Activated CD4-positive, alpha-beta T cell treated with anti-CD3 and anti-CD28 coated beads for 24 hours (primary cell): Measurements from ENCODE around the gene PLCH2.

ENCODE experiments used
- DNase-seq, 2 donors: peaks; one replicate each; pipeline ENCODE4 v3.0.0-alpha.2; 2020; ENCODE audit warnings: low read depth in 2 of 2

PLCH2 gene

DNA sequence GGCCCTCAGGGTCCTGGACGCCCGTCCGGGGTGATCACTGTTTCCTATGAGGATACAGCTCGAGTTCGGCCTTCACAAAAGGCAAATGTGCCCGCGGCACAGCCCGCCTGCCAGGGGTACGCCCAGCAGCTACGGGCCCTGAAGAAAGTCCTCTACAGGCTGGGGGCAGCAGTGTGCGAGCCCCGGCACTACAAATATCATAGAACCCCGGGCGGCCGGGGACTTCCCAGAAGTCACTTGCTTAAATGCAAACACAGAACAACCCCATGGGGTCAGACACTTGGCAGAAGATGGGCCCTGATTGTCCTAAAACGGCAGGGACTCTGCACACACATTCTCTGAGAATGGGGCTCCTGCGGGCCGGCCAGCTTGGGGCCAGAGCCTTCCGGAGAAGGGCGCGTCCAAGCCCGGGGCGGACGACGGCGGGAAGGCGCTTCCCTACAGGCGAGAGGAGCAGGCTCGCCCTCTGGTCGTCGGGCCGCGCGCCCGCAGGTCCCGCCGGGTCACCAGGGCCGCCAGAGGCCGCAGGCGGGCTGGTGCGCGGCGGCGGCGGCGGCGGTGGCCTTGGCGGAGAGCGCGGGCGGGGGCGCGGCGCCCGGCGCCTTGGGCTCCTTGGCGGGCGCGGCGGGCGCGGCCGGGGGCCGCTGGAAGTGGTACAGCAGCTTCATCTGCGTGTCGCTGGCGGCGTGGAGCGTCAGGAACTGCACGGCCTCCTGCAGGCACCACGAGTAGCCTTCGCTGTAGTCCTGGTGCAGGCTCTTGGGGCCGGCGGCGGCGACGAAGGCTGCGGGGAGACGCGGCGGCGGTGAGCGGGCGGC, 53.1 kb downstream of the PLCH2 start:
- DNase-seq = no peak

DNA sequence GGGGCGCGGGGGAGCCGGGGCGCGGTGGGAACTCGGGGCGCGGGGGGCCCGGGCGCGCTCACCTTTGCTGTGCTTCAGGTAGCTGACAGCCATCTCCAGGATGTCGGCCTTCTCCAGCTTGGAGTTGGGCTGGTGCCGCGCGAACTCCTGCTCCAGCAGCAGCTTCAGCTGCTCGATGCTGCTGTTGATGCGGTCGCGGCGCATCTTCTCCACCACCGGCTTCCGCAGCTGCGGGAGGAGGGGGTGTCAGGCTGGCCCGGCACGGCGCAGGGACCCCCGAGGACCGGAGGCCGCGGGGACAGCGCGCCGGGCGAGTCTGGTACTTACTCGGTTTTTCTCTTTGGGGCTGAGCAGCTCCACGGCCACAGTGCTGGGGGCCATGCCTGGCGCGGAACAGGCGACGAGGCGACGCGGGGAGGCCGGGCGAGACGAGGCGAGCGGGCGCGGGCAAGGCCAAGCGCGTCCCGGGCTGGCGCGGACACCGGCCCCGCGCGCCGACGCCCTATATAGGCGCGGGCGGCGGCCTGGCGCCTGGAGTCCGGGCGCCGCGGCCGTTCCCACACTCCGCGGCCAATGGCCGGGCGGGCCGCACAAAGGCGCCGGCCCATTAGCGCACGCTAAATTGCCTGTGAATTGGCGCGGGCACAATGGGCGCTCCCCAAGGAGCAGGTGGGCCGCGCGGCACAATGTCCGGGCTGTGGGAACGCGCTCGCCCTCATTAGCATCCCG, 53.9 kb downstream of the PLCH2 start, which contains the start of gene HES5:
Gene HES5 (minus strand): TSS at position 480 of the 729 bp plus-strand sequence. CDS start 99 bp downstream, at position 381.
- no peak for DNase-seq

DNA sequence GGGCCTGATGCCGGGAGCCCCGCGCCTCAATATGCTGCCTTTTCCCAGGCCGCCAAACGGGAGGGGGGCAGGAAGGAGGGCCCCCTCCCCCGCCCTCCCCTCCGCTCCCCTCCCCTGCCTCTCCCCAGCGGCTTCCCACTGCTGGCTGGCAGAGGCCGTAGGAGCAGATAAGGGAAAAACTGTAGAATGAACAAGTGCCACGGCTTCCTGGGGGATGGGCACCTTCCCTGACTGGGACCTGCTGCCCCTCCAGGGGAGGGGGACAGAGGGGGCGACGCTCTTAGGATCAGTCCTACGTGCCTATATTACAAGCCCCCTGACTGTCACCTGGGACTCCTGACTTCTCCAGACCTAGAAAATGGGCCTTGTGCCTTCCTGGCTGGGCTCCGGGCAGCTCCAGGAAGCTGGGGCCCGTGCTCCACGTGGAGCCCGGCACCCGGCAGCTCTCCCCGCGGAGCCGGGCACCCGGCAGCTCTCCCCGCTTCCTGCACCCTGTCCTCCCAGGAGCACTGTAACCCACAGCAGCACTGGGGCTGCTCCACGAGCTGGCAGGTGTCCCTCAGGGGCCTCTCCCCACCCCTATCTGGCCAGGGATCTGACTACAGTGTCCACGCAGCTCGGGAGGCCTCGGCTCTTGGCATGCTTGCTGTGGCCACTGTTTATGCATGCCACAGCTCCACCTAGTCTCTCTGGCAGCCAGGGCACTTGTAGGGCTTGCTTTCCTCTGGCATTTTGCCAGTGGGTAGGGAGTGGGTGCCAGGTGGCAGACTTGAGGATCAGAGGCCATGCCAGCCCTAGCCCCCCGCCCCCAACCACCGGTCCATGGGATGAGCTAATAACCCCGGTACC, 54.6 kb downstream of the PLCH2 start:
- no peak for DNase-seq

DNA sequence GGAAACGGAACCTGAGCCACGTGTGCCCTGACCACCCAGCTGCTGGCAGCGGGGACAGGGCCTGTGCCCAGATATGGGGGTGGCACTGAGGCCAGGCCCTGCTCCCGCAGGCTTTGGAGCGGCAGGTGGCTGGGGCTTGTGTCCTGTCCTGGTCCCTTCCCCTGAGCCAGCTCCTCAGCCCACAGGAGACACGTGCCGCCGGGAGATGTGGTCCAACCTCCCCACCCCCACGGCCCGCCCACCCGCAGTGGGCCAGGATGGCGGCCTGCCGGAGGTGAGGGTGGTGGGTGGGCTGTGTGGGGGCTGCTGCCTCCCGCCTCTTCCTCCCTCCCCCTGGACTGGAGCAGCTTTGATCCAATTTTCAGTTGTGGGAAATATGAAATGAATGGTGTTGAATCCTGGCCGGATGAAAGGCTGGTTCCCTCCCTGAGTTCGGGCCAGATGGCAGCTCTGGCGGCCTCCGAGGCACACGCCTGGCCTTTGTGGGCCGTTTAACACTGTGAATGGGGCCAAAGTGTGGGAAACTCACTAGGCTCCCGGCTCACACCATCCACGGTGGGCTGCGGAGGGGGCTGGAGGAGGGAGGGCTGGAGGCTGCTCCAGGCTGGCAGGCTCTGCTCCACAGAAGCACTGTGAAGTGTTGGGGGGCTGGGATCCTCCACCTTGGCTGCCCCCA, 56.5 kb downstream of the PLCH2 start:
- no peak for DNase-seq

DNA sequence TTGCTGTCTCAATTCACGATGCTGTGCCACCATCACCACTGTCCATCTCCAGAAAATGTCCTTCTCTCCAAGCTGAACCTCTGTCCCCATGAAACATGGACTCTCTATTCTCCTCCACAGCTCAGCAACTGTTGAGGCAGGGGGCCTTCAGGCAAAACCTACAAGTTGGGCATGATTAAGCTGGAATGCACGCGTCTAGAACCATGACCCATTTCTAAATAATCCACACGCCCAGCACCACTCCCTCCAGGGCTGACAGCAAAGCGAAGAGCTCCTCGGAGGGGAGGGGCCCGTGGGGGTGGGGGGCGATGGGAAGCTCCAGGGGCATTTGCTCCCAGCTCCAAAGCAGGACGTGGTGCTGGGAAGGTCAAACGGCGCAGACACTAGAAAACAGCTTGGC, 57.3 kb downstream of the PLCH2 start:
- DNase-seq = no peak

DNA sequence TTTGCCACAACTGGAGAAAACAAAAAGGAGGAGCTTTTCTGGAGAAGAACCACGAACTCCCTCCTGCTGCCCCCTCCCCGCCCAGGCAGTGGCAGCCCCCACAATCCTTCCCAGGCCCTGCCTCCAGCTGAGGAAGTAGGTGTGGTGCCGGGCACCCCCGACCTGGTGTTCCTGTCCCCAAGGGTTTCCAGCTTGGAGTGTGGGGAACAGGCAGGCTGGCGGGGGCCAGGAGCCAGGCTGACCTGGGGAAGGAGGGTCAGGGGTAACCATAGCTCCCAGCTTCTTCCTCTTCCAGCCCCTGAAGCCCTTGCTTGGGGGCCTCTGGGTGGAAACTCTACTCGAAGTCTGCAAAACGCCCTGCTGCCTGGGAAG, 58.2 kb downstream of the PLCH2 start:
- no peak for DNase-seq

DNA sequence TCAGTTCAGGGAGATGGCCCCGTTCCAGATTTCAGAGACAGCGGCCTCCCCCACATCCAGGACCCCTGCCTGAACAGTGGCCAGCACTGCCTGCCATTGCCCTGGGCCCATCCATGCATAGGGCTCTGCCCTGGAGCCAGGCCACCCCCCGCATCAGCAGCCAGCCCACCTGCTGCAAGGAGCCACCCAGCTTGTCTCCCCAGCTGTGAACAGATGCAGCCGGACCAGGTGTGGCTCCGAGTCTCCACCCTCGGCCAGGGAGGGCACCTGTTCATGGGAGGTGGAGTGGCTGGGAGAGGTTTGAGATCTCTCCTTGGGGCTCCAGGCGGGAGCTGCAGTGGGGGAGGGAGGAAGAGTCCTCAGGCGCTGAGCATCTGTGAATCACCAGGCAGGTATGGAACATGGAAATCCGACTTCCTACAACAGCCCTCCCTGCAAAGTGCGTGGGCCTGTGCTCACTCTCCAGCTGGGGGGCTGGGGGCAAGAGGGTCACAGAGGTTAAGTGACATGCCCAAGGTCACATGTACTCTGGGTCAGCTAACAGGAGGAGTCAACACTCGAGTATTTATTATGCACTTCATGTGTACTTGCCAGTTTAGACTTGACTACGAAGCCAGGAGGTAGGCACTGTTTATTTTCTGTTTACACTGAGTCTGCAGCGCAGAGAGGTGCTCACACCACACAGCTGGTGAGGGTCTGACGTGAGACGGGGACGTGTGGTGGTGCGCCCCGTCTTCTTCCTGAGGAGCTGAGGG, 58.8 kb downstream of the PLCH2 start:
- no peak for DNase-seq

DNA sequence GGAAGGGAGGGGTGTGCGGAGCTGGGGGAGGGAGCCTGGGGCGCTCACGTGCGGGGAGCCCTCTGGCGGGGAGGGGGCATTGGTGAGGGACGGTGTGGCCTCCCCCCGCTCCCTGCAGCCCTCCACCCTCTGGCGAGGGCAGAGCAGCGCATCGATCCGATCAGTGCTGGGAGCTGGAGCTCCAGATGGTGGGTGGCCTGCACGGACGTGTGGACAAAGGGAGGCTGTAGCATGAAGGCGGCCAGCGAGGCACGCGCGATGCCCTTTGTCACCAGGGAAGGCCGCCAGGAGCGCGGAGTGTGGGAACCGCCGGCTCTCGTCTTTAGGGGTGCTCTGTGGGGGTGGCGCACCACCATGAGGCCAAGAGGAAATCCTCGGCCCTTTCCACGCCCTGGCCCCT, 59.4 kb downstream of the PLCH2 start:
- no peak for DNase-seq

DNA sequence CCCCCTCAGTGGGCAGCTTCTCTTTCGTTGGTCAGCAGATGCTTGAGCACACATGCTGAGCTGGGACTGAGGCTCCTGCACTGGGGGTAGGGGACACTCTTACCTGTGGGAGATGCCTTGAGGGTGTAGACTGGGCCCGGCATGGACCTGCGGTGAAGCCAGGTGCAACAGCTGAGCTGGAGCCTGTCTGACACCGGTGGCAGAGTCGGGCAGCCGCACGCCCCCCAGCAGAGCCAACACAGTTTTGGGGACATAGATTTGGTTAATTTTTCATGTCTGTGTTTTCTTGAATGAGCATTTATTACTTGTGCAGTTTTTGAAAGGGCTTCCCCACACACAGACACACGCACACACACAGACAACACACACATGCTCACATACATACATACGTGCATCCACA, 59.9 kb downstream of the PLCH2 start:
- no peak for DNase-seq

DNA sequence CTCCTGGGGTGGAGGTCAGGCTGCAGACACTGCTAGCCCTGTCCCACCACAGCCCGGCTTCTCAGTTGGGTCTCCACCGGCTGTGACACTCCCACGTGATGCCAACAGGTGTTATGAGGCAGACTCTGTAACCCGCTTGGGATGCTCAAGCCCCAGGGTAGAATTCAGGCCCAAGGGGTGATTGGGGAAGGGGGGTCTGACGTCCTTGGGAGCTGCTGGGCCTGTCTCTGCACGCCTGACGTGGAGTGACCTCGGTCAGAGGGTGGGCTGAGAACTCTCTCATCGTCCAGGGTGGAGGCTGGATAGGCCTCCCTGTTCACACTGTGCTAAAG, 61.7 kb downstream of the PLCH2 start:
- DNase-seq = no peak

DNA sequence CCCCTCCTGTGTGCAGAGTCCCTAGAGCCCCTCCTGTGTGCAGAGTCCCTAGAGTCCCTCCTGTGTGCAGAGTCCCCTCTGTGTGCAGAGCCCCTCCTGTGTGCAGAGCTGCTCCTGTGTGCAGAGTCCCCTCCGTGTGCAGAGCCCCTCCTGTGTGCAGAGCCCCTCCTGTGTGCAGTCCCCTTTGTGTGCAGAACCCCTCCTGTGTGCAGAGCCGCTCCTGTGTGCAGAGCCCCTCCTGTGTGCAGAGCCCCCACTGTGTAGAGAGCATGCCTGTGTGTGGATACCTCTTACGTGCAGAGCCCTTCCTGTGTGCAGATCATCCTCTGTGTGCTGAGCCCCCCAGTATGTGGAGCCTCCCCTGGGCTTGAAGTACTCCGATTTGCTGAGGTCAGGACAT, 62.3 kb downstream of the PLCH2 start:
- no peak for DNase-seq

DNA sequence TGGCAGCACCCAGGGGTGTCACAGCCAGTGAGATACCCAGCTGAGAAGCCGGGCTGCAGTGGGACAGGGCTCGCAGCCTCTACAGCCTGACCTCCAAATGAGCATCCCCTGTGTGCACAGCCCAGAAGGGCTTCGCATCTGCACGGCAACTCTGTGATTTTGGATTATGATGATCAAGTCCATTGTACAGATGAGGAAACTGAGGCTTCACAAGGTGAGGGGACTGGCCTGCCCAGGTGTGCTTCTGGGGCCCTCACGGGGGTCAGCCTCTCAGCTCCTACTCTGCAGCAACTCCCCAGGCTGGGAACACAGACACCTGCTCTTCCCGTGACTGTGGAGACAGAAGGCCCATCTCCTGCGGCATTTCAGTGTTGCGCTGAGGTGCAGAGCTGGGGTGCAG, 62.8 kb downstream of the PLCH2 start:
- DNase-seq = no peak

DNA sequence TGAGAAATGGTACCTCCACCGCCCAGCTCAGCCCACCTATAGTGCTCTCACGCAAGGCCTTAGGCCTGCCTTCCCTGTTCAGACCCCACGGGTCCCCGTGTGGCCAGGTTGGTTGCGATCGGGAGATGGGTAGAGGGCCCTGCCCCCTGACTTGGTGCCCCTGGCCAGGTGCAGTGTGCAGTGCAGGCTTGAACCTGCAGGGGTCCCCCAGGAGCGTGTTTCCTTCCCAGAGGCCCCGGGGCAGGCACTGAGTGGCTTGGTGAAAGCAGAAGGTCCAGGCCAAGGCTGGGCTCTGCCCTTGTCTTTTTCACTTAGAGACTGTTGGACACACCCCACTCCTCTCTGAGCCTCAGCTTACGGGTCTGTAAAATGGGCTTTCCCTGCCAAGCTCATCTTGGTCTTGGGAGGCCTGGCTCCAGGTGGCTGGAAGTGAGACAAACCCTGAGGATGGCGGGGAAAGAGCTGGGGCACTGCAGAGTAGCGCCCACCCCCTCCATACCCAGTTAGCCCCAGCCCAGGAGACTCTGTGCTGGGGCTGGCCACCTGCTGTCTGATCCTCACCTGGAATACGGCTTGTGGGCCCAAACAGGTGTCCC, 63.3 kb downstream of the PLCH2 start:
- no peak for DNase-seq

DNA sequence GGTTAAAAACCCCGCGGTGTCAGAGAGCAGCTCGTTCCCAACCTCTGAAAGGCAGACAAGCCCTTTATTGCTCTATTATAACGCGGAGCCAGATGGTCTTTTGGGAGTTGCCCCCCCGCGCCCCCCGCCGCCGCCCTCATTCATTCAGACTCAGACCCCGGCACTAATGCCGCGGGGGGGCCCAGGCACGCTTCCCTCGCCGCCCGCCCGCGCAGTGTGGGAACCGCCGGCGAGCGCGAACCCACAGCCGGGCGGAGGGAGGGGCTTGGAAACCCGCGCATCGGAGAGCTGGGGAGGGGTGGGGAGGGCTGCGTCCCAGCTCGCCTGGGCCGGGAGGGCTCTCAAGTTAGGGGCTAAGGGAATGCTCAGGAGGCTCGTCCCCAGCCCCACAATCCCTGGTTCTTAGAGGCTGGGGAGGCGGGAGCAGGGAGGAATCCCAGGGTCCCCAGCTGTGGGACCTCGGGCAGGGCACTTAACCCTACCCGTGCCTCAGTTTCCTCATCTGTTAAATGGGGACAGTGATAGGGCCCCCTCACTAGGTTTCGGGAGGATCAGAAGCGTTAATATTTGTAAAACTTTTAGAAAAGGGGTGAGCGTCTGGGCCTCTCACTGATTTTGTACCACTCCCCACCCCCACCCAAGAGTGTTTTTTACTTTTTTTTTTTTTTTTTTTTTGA, 64.9 kb downstream of the PLCH2 start:
- DNase-seq = no peak

DNA sequence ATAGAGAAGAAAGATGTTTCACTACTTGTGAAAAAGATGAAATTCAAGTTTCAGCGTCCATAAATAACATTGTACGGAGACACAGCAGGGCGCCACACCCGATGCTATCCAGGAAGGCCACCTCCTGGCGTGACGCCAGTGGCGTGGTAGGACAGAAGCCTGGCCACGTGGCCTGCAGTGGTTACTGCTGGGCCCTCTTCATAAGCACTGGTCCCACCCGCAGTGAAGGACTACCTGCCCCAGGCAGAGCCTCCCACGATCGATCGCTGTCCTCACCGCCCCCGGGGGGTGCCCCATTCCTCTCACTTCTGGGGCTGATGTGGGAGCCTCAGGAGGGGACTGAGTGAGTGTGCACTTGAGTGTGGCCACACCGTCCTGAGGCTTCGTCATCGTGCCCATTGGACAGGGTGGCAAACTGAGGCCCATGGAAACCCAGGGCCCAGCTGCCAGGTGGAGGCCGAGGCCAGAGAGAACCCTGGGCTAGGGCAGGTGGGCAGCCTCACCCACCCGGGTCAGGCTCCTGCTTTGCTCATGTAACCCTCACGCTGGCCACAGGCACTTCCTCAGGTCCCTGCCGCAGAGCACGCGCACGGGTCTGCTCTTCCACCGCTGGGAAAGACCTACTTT, 65.6 kb downstream of the PLCH2 start:
- DNase-seq = no peak

DNA sequence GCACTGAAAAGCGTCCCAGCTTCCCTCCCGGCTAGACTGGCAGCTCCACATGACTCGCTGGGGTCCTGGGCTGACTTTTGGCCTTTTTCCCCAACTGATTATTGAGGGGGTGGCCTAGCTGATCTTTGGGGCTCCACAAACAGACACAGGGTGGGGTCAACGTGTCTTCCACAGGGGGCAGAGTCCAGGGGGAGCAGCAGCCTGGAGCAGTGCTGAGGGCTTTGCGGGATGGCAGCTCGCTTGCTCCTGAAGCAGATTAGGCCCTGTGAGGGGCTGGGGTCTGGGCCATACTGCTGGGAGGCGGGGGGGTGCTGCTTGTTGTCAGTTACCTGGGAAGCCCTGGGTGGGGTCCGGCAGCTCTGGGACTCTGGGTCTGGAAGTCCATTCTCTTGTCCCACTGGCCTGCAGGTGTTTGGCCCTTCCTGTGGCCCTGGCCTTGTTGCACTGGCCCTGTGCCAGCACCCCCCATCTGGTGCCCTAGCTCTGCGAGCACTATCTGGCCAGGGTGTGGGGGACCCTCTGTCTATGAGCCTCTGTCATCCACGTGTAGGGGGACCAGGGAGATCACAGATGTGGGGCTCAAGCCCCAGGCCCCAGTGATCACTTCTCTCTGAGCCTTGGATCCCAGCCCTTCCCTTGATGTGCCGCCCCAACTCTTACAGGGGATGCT, 66.3 kb downstream of the PLCH2 start:
- no peak for DNase-seq

DNA sequence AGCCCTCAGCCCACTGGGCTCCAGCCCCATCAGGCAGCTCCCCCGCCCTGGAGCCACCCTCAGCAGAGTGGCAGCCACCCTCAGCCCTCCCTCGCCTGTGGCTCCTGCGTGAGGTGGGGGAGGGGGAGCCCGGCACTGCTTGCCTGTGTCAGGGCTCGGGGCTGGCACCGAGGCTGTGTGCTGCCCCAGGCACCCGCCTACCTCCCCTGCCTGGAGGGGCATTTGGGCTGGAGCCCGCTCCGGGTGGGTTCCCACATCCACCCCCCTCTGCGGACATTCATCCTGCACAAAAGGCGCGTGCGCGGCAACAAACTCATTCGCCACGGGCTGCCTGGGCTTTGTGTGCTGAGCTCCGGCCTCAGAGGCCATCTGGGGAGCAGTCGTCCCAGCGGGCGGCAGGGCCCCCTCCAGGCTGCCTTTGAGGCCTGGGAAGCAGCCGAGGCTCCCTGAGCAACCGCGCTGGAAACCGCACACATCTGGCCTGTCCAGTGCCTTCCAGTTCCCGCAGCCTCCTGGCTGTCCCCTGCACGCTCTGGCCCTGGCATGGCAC, 67.5 kb downstream of the PLCH2 start:
- DNase-seq = no peak

DNA sequence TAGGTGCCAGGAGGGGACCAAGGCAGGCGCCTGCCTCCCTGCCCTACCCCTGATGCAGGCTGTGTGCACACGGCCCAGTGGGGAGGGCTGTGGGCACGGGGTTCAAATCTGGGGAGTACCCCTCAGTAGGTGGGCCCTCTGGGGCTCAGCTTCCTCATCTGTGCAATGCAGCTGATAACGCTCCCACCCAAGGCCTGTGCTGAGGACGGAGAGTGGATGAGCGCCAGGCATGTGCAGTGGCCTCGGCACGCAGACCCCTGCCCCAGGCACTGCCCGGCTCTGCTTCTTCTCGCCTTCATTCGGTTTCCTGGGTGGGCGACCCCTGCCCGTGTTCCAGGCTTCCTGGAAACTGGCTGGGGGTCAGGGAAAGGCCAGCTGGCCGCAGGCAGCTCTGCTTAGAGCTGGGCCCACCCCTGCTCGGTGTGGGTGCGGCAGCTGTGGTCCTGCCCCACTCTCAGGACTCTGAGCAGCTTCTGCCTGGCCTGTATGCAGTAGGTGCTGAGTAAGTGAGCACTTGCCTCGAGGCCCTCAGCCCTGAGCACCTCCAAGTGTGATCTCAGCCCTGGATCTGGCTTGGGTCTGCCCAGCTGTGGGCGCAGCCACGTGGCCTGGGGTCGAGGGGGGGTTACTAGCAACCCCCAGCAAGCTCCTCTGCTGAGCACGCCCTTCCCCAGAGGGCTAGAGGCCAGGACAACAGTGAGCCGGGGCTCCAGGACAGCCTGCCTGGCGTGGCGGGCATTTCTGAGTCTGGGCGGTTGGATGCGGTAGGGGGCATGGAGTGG, 68.2 kb downstream of the PLCH2 start:
- no peak for DNase-seq
